Keratinocyte (primary cell): ENCODE measurements around the gene C15orf61. TPM values are rescaled to one million over a fixed set of nuclear protein-coding genes. Genes with fewer than 3 reads are reported as not detected.

Experiments used
- DNase-seq: peaks from one replicate; pipeline ENCODE4 v3.0.0-alpha.2; 2011; ENCODE audit warnings: low read depth, missing footprints, low spot score
- FAIRE-seq: peaks from 2 replicates; lab custom pipeline; 2011; peaks lifted over from hg19 to GRCh38; lab: Jason Lieb, UNC
- H2AFZ ChIP-seq: 2 replicates; pipeline ENCODE4 v1.6.0; 2012; ENCODE audit warnings: low read length, control low read depth, inconsistent platforms; ENCODE audit not compliant: control insufficient read depth
- H3K27ac ChIP-seq: 2 replicates; pipeline ENCODE4 v1.5.1; 2011; ENCODE audit warnings: low read length; ENCODE audit not compliant: control insufficient read depth, insufficient read depth
- H3K27me3 ChIP-seq: 3 replicates; pipeline ENCODE4 v1.6.0; 2011; ENCODE audit warnings: low read length; ENCODE audit not compliant: control insufficient read depth, insufficient read depth; ENCODE audit errors: extremely low read depth
- H3K36me3 ChIP-seq, 2 experiments: 2 replicates in 1 of 2; 3 replicates in 1 of 2; pipeline ENCODE4 v1.5.1; 2011; ENCODE audit warnings: low read length in 2 of 2, mild to moderate bottlenecking in 1 of 2; ENCODE audit not compliant: control insufficient read depth in 2 of 2, insufficient read depth in 2 of 2; ENCODE audit errors: extremely low read depth in 1 of 2
- H3K4me1 ChIP-seq: 3 replicates; pipeline ENCODE4 v1.5.1; 2011; ENCODE audit warnings: low read length; ENCODE audit not compliant: control insufficient read depth, insufficient read depth; ENCODE audit errors: extremely low read depth
- H3K4me2 ChIP-seq: 3 replicates; pipeline ENCODE4 v1.6.0; 2011; ENCODE audit warnings: low read depth, low read length; ENCODE audit not compliant: control insufficient read depth, insufficient read depth; ENCODE audit errors: extremely low read depth
- H3K4me3 ChIP-seq, 3 experiments: fragments of 200-600 bp in 1 of 3; sonication (generic) in 1 of 3; 2 replicates in 2 of 3; 3 replicates in 1 of 3; pipeline ENCODE4 v1.5.1; 2011 to 2016; ENCODE audit warnings: low read length in 3 of 3, mild to moderate bottlenecking in 3 of 3, control low read depth in 2 of 3, inconsistent platforms in 1 of 3, low read depth in 1 of 3, mixed read lengths in 1 of 3, mixed run types in 1 of 3, moderate library complexity in 1 of 3; ENCODE audit not compliant: control insufficient read depth in 2 of 3, insufficient read depth in 2 of 3; ENCODE audit errors: extremely low read depth in 1 of 3
- H3K79me2 ChIP-seq: 2 replicates; pipeline ENCODE4 v1.6.0; 2012; ENCODE audit warnings: low read length; ENCODE audit not compliant: control insufficient read depth, insufficient read depth
- H3K9ac ChIP-seq: 3 replicates; pipeline ENCODE4 v1.6.0; 2011; ENCODE audit warnings: low read length; ENCODE audit not compliant: control insufficient read depth, insufficient read depth; ENCODE audit errors: extremely low read depth
- H3K9me1 ChIP-seq: 3 replicates; pipeline ENCODE4 v1.6.0; 2011; ENCODE audit warnings: low read length; ENCODE audit not compliant: control insufficient read depth, insufficient read depth; ENCODE audit errors: extremely low read depth
- H3K9me3 ChIP-seq: 2 replicates; pipeline ENCODE4 v1.5.1; 2012; ENCODE audit warnings: low read depth, low read length; ENCODE audit not compliant: control insufficient read depth
- H4K20me1 ChIP-seq: 3 replicates; pipeline ENCODE4 v1.6.0; 2011; ENCODE audit warnings: low read length; ENCODE audit not compliant: control insufficient read depth, insufficient read depth; ENCODE audit errors: extremely low read depth
- EZH2 ChIP-seq: IDR thresholded peaks from one replicate; pipeline ENCODE4 v1.6.1; 2012; ENCODE audit warnings: inconsistent platforms, mild to moderate bottlenecking, low read length, moderate library complexity
- dilution Hi-C: fragments of 300-500 bp; cut with MboI; formaldehyde crosslinking; loops from one replicate; pipeline ENCODE4 v1.7.0; 2020; ENCODE audit warnings: low sequenced_read_pairs; ENCODE audit not compliant: extremely low pct_ligation_motif_present
- polyA plus RNA-seq, 5 experiments: library from polyadenylated mRNA; depleted of rRNA in 3 of 5; stranded (reverse) in 3 of 5; stranded (forward) in 1 of 5; unstranded in 1 of 5; fragments of >200 nt; gene quantifications; 1 replicate in 1 of 5; 2 replicates in 3 of 5; 3 replicates in 1 of 5; pipeline versions ENCODE4 v1.2.1 to v1.2.3, GENCODE V29; 2011 to 2012; ENCODE audit warnings: missing spikeins in 2 of 5, low read depth in 1 of 5, low replicate concordance in 1 of 5
- TF ChIP-seq, protein P1 (sequence below), 3 experiments: IDR thresholded peaks in 1 of 3; conservative IDR thresholded peaks in 1 of 3; optimal IDR thresholded peaks in 1 of 3; 2 replicates in 2 of 3; 3 replicates in 1 of 3; pipeline versions ENCODE3 to v1.5.1; 2011; ENCODE audit warnings: low read length in 3 of 3, mild to moderate bottlenecking in 3 of 3, moderate library complexity in 2 of 3, control low read depth in 1 of 3, inconsistent platforms in 1 of 3; ENCODE audit not compliant: insufficient read depth in 2 of 3; ENCODE audit errors: extremely low read depth in 1 of 3

Gene C15orf61
- polyA plus RNA-seq, 1 donor (not counting 4 experiments of a cell fraction or from before 2014, with no cell fraction given) = 2.6 TPM

DNA sequence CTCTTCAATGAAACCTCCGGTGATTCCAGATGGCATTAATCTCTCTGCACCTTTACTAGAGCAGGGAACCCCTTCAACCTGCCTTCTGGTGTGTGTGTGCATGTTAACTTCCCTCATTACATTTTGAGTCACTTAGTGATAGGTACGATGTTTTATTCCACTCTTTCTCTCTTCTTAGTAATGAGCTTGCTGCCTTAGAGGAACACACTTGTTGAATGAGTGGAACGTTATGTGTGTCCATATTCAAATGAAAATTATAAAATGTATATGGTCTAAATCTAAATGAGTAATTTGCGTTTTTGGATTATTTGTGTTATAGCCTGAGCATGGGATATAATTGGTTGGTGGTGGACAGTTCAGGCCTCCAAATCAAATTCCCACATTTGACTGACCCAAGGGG, 33.6 kb downstream of the C15orf61 start:
- Histone ChIP-seq H2AFZ (no peak overlapping the region), H3K27ac (no peak overlapping the region), H3K9me1 (no peaks in the 10 kb centered on the region), H3K9me3 (no peaks in the 10 kb centered on the region), H3K4me2 (no peak overlapping the region), H3K79me2 (no peaks in the 10 kb centered on the region), H3K9ac (no peak overlapping the region), H3K27me3 (no peaks in the 10 kb centered on the region), H3K4me3 (no peak overlapping the region), H3K36me3 (peaks cover 0 to 7% of the 10 kb centered on the region in 2 experiments), H4K20me1 (no peaks in the 10 kb centered on the region), H3K4me1 (no peaks in the 10 kb centered on the region)
- no peak for FAIRE-seq
- no peak for DNase-seq
- dilution Hi-C loops = no loop called here
- TF ChIP-seq EZH2 = no peak

DNA sequence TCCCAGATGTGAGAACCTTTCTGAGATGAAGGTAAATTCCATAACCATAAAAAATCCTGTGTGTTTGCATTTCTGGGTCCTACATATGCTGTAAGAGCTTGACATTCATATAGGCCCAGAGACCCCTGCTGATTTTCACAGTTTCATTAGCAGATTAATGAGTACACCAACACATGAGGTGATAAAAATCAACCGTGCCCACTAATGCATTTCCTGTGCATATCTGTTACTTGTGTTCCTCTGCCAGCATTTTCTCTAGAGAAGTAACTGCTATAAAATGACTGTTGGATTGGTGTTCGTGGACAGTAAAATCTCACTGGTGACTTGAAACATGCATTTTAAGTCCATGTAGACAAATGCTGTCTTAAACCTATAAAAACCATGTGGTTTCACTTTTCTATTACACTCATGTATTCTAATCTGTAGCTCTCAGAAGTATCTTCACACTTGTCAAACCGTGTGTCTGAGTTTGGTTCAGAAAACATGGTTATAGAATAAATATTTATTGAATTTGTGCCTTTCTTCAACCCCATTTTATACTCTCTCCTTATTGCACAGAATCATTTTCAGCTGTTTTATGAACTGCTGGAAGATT, 36.1 kb downstream of the C15orf61 start:
- no peaks in the 10 kb centered on the region for H3K9me3 ChIP-seq
- no peaks in the 10 kb centered on the region for H3K9me1 ChIP-seq
- no peak overlapping the region for H3K4me2 ChIP-seq
- H3K79me2 ChIP-seq = no peaks in the 10 kb centered on the region
- no peaks in the 10 kb centered on the region for H3K27me3 ChIP-seq
- no peak overlapping the region for H3K4me3 ChIP-seq
- dilution Hi-C loops = no loop called here
- H3K36me3 ChIP-seq = peaks cover 0 to 4% of the 10 kb centered on the region in 2 experiments
- H3K4me1 ChIP-seq = no peaks in the 10 kb centered on the region
- no peak for TF ChIP-seq EZH2
- TF ChIP-seq, protein P1, sequence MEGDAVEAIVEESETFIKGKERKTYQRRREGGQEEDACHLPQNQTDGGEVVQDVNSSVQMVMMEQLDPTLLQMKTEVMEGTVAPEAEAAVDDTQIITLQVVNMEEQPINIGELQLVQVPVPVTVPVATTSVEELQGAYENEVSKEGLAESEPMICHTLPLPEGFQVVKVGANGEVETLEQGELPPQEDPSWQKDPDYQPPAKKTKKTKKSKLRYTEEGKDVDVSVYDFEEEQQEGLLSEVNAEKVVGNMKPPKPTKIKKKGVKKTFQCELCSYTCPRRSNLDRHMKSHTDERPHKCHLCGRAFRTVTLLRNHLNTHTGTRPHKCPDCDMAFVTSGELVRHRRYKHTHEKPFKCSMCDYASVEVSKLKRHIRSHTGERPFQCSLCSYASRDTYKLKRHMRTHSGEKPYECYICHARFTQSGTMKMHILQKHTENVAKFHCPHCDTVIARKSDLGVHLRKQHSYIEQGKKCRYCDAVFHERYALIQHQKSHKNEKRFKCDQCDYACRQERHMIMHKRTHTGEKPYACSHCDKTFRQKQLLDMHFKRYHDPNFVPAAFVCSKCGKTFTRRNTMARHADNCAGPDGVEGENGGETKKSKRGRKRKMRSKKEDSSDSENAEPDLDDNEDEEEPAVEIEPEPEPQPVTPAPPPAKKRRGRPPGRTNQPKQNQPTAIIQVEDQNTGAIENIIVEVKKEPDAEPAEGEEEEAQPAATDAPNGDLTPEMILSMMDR (optimal IDR thresholded peaks at IDR 0.05 in 1 of 3, IDR thresholded peaks at IDR 0.05 in 1 of 3, conservative IDR thresholded peaks at IDR 0.05 in 1 of 3; ENCODE audit: extremely low read depth in 1 of 3, insufficient read depth in 2 of 3, low read length in 3 of 3) = no peak
- DNase-seq (no peak), FAIRE-seq (no peak)
- H2AFZ ChIP-seq = no peak overlapping the region
- H4K20me1 ChIP-seq = no peaks in the 10 kb centered on the region
- H3K9ac ChIP-seq = no peak overlapping the region
- H3K27ac ChIP-seq = no peak overlapping the region

DNA sequence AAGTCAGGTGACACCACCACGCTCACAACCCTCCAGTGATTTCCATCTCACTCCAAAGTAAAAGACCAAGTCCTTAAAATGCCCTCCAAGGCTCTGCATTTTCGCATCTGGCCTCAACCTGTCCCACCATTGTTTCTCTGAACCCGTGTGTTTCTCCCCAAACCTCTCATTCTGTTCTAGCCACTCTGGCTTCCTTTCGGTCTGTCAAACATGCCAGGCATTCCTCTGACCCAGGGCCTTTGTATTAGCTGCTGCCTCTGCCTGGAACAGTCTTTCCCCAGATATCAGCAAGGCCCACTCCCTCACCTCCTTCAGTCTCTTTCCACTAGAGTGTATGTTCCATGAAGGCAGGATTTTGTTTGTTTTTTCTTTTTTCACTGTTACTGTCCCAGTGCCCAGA, 37.6 kb downstream of the C15orf61 start:
- peaks cover 0 to 4% of the 10 kb centered on the region in 2 experiments for H3K36me3 ChIP-seq
- H3K27ac ChIP-seq = no peak overlapping the region

More for the DNA sequence above, 37.6 kb downstream of the C15orf61 start:
- Histone ChIP-seq H3K4me3 (no peak overlapping the region), H3K9ac (no peak overlapping the region), H3K4me2 (no peak overlapping the region), H3K9me1 (no peaks in the 10 kb centered on the region), H3K9me3 (no peaks in the 10 kb centered on the region), H3K4me1 (no peaks in the 10 kb centered on the region), H4K20me1 (no peaks in the 10 kb centered on the region), H3K79me2 (no peaks in the 10 kb centered on the region), H2AFZ (no peak overlapping the region), H3K27me3 (no peaks in the 10 kb centered on the region)
- FAIRE-seq = no peak
- dilution Hi-C loops = no loop called here
- no peak for DNase-seq
- TF ChIP-seq, protein P1 (optimal IDR thresholded peaks at IDR 0.05 in 1 of 3, IDR thresholded peaks at IDR 0.05 in 1 of 3, conservative IDR thresholded peaks at IDR 0.05 in 1 of 3; ENCODE audit: extremely low read depth in 1 of 3, insufficient read depth in 2 of 3, low read length in 3 of 3) = no peak
- no peak for TF ChIP-seq EZH2
